G401.6 (cell line): Measurements from ENCODE around the gene CRHR1.

ENCODE experiments used
- FAIRE-seq: peaks from 2 replicates; lab custom pipeline; 2012; peaks lifted over from hg19 to GRCh38; lab: Jason Lieb, UNC

Gene CRHR1

GRCh38 chr17:45759761-45760160, 24.4 kb upstream of the CRHR1 start:
- no peak for FAIRE-seq

GRCh38 chr17:45761957-45762565, 22.1 kb upstream of the CRHR1 start:
- no peak for FAIRE-seq

DNA sequence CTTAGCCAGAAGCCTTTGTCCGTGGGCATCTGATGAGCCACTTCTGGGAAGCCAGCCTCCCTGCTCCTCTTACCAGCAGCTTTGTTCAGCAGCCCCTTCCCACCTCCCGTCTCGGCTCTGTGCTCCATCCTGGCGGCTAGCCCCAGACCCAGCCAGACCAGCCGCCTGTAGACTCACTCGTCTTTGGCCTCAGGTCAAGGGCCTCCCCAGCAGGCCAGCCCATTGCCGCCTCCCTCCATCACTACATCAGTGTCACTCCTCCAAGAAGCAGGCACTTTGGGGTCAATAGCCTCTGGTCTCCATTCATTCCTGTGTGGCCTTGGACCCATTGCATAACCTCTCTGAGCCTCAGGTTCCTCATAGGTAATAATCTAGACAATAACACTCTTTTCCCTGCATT, 20.9 kb upstream of the CRHR1 start:
- no peak for FAIRE-seq

DNA sequence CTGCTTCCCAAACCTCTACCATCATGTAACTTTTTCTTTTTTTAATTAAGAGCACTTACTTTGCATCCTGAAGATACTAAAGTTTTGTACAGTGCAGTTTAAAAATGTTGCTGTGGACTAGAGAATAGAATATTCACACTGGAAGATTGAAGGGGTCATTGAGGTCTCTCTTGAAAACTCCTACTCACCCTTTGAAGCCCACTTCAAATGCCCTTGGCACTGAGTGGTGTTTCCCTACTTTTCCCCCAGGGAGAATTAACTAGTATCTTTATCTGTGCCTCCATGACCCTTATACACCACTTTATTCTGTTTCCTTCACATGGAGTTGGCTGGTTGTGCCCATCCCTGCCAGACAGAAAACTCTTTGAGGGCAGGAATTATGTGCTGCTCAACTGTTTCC, 19.6 kb upstream of the CRHR1 start:
- FAIRE-seq = no peak

- no peak for FAIRE-seq
These were observed 16.1 kb upstream of the CRHR1 start for GRCh38 chr17:45768000-45768399.

DNA sequence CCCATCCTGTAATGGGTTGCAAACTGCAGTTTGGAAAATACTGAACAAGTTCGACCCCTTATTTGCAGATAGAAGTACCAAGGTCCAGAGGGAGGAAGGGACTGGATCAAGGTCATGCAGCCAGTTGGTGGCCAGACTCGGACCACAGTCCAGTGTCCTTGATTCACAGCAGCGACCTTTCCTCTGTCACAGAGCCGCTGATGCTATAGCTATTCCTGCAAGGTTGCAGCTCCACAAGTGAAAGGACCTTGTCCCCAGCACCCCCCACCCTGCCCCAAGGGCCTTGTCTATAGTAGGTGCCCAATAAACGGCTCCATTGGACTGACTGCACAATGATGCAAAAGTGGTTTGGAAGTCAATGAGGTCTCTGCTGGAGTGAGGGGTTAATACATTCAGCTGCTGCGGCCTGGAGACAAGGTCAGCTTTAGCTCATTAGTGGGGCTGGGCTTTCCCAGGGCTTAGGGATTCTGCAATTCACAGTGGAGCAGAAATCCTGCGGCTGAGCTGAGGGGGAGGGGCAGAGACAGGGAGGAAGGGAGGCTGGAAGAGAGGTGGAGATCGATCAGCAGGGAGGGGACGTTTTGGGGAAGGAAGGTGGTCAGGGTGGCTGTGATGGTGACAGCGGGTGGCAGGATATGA, 13.4 kb upstream of the CRHR1 start:
- FAIRE-seq = no peak

DNA sequence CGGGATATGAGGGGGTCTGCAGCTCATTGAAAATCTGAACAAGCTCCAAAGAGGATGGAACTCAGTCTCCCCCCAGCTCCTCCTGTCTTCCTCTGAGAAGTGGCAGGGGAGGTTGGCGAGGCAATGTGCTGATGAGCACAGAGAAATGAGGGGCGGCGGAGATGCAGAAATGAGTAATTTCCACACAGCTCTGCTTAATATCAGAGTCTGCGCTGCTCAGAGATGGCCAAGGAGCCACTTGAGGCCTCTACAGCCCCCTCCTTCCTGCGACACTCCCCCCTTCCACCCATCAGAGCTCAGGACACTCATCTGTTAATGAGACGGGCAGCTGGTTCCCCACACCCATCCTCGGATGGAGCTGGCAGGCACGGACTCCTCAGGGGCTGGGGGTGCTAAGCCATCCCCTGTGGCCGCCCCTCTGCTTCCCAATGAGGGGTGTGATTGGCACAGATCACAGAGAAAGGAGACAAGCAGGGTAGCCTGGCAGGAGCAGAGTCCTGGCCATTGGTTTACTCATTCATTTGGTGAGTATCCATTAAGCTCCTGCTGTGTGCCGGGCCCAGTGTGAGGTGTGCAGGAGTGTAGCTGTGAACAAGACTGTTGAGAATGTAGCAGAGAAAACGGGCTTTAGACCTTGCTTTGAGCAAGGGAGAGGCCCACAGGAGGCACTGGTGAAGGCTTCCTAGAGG, 12.7 kb upstream of the CRHR1 start:
- no peak for FAIRE-seq

DNA sequence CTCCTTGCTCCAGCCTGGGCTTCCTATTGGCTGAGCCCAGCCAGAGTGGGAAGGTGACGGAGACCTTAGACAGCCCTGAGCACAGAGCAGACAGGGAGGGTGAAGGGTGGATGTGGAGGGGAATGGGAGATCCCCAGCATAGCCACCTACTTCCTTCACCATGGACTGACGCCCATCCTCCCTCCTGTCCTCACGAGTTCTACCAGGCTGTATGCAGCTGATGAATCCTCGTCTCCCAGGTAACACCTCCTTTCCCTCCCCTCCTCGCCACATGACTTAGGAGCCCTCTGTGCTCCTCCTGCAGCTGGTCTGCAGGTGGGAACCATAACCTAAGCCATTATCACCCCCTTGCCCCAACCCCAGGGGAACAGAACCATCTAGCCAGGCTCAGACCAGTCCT, 9.0 kb upstream of the CRHR1 start:
- FAIRE-seq = no peak

- no peak for FAIRE-seq
These were observed 8.5 kb upstream of the CRHR1 start for GRCh38 chr17:45775576-45776011.

- FAIRE-seq = no peak
These were observed 7.2 kb upstream of the CRHR1 start for GRCh38 chr17:45776896-45777295.

- no peak for FAIRE-seq
These were observed 6.7 kb upstream of the CRHR1 start for GRCh38 chr17:45777388-45777787.

DNA sequence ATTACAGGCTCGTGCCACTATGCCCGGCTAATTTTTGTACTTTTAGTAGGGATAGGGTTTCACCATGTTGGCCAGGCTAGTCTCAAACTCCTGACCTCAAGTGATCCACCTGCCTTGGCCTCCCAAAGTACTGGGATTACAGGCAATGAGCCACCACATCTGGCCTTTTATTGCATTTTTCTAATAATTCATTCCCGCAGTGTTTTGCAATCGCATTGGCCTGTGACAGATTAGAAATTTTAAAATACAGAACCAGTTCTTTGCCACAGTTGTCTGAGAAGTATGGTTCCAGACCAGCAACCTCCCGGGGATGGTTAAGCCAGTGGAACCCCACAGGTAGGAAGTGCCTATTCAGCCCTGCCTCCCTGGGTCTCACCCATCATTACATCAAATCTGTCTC, 3.2 kb upstream of the CRHR1 start:
- no peak for FAIRE-seq

- FAIRE-seq = no peak
These were observed 1.1 kb upstream of the CRHR1 start for GRCh38 chr17:45782889-45783592.

DNA sequence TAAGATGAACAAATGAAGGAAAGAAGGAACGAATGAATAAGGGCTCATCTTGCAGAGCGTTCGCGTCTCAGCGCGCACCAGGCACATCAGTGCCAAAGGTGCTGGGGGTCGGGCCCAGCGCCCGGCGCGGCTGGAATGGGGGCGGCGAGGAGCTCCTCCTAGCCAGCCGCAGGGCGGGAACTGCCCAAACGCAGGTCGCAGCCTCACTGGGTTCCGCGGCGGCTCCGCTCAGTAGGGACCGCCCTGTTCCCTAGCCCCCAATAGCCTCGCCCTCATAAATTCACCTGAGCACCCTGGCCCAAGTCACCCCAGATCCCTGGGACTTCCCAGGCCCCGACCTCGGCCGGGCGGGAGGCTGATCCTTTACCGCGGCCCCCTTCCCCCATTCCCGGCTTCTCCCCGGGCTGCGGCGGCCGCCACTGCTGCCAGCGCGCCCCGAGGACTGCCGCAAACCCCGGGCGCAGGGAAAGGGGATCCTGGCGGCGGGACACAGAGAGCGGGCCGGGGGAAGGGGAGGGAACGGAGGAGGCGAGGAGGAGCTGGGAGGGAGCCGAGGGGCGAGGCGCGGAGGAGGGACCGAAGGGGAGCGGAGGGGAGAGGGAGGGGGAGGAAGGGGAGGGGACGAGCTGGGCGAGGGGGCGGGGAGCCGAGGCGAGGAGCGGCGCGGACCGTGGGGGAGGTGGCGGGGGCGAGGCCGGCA, 377 bp upstream of the CRHR1 start:
- FAIRE-seq = no peak

DNA sequence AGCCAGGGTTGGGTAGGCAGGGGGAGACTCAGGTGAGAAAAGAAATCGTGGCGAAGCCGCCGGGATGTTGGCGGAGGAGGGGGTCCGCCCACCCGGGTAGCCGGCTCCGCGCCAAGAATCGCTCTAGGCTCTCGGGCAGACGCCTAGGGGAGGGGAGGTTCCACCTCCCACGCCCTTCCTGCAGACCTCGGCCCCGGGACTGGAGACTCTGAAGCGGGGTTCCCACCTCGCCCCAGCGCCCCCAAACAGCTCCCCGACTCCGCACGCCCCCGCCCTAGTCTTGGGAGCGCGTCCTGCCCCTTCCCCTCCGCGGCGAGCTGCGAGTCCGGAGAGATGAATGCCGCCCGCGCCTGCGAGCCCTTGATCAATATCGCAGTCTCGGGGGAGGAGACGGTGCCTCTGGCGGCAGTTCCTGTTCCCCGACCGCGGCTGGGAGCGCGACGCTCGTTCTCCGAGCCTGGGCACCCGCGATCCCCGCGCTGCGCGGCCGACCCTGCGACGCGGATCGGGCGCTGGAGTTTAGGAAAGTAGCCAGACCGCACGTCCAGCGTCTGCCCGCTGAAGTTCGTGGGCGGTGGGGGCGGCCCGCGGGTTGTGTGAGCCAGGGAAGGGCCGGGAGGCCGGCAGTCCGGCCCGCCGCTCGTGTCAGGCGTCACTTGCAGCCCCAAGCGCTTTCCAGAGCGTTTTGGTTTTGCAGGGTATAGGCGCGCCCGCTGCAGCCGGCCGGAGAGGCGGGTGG, 790 bp downstream of the CRHR1 start:
- no peak for FAIRE-seq

DNA sequence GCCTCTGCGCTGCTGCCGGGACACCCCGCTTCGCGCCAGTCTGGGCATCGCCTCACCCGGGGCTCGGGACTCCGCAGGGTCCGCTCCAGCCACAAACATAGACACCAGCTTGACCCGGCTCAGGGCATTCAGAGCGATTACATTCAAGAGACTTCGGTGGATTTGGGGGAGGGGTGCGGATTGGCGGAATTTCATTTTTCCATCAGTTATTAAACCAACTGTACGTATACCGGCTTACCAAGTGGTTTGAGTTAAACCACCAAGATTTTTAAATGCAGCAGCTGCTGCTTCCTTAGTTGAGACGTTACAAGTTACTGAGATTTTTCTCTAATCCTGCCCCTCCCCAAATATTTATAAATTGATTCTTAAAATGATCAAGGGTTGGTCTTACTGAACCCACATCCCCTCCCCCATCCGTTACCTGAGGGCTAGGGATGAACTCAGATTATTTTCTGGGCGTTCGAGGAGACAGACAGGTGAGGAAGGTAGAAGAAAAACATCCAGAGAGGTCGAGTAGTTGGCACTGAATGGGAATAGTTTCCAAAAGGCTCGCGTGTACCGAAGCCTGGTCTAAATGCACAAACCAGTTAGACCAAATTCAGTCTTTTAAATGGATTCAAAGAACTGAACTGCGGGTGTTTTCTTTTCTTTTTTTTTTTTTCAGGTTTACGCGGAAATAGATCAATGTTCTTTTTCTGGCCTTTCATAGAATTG, 1.5 kb downstream of the CRHR1 start:
- no peak for FAIRE-seq

DNA sequence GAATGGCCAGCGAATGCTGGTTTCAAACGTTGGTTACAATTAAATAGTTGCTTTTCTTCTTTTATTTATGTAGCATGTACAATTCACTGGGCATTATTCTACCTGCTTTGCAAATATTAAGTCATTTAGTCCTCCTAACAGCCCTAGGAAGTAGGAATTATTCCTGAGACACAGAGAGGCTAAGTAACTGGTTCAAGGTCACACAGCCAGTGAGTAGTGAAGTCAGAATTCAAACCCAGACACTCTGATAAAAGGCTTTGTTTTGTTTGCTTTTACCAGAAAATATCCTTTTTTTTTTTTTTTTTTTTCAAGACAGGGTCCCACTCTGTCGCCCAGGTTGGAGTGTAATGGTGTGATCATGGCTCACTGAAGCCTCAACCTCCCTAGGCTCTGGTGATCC, 2.2 kb downstream of the CRHR1 start:
- FAIRE-seq = no peak

DNA sequence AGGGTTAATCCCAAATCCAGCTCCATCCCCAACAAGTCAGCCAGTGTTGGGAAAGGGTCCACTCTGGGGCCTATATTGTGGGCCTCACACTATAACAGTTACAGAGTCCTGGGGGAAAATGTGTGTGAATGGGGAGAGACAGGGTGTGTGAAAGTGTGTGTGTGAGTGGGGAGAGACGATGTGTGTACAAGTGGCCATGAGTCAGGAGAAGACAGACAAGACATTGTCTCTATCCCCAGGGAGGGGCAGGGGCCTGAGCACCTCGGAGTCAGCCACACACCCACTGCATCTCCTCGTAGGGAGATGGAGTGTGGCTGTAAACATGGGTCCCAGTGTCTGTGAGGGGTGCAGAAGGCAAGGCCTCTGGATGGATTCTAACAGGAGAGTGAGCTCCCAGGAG, 2.9 kb downstream of the CRHR1 start:
- FAIRE-seq = no peak

GRCh38 chr17:45787656-45788055, 3.5 kb downstream of the CRHR1 start:
- no peak for FAIRE-seq

GRCh38 chr17:45788057-45788456, 3.9 kb downstream of the CRHR1 start:
- no peak for FAIRE-seq

DNA sequence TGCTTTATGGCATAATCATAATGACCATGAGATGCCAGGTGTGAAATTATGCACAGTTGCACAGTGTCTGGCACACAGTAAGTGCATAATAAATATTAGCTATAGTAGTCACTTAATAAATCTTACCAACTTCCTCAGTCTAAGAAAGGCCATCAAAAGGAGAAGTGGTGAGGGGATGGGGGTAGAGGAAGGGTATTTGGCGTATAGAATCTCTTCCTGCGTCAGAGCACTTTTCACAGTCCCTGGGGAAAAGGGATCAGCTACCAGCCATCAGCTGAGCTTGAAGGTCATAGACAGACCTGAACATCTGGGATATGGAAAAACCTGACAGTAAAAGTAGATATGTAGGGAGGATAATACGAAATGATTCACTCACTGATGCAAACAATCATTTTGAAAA, 5.8 kb downstream of the CRHR1 start:
- FAIRE-seq = no peak
